Measurements from ENCODE around the gene HOXC12. TPM values are rescaled to one million over a fixed set of nuclear protein-coding genes. Genes with fewer than 3 reads are reported as not detected.

HOXC12 gene
- total and polyA plus RNA-seq, 4 donors: not detected

DNA sequence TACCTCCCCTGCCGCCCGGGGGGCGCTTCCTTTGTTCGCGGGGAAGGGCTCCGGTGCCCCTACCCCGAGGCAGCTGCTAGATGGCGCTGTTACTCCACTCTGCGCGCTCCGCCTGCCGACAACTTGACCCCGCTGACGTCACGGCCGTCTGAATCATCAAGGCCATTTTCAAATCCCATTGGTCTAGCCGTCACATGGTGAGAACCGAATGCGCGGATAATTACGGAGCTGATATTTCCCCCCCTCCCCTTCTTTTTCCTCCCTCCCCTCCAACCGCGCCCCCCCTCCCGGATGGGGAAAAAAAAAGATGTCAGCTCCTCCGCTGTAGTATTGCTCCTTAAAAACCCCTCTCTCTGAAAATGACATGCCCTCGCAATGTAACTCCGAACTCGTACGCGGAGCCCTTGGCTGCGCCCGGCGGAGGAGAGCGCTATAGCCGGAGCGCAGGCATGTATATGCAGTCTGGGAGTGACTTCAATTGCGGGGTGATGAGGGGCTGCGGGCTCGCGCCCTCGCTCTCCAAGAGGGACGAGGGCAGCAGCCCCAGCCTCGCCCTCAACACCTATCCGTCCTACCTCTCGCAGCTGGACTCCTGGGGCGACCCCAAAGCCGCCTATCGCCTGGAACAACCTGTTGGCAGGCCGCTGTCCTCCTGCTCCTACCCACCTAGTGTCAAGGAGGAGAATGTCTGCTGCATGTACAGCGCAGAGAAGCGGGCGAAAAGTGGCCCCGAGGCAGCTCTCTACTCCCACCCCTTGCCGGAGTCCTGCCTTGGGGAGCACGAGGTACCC lies 30.4 kb downstream of the HOXC12 start, which contains the start of gene HOXC10:
TSS of gene HOXC10 (plus strand) at position 246 of the 791 bp plus-strand sequence. CDS start at position 360, 114 bp downstream.
- H3K4me3 ChIP-seq (ENCODE audit: low read depth in 1 of 3, low read length in 3 of 3): peak within 1 kb of the TSS in 1 of 3 donors; percentile 11
- peak; percentile 48 for DNase-seq (ENCODE audit: low spot score)

More for the DNA sequence above, 30.4 kb downstream of the HOXC12 start, which contains the start of gene HOXC10:
- Histone ChIP-seq H3K4me1 (ENCODE audit: control insufficient read depth in 4 of 4, insufficient read depth in 4 of 4, low read length in 3 of 4) (peaks cover 3 to 14% (median 10%) of the 10 kb centered on the region in 4 donors), H3K9me3 (ENCODE audit: control insufficient read depth in 4 of 4, low read length in 3 of 4) (peaks cover 0 to 7% (median 2%) of the 10 kb centered on the region in 4 donors), H3K27ac (ENCODE audit: low read depth in 1 of 2, low read length in 2 of 2) (no peak within 1 kb of the TSS), H3K27me3 (ENCODE audit: control insufficient read depth in 4 of 4, insufficient read depth in 4 of 4, low read length in 3 of 4) (peaks cover 12 to 33% (median 26%) of the 10 kb centered on the region in 4 donors), H3K36me3 (ENCODE audit: control insufficient read depth in 4 of 4, insufficient read depth in 3 of 4, low read depth in 1 of 4, low read length in 3 of 4) (no peaks in the 10 kb centered on the region), H3K9ac (ENCODE audit: low read depth in 1 of 2, low read length in 2 of 2) (no peak within 1 kb of the TSS)
- TF ChIP-seq JUND (IDR thresholded peaks at IDR 0.05) (no peak), HNF4G (IDR thresholded peaks at IDR 0.05) (no peak), RAD21 (IDR thresholded peaks at IDR 0.05) (peak; percentile 25 to 40), NR2F2 (IDR thresholded peaks at IDR 0.05) (no peak), FOXA2 (IDR thresholded peaks at IDR 0.05) (no peak), GABPA (IDR thresholded peaks at IDR 0.05 in 1 of 2, conservative IDR thresholded peaks at IDR 0.05 in 1 of 2) (no peak), FOXA1 (IDR thresholded peaks at IDR 0.05) (no peak), SP1 (IDR thresholded peaks at IDR 0.05) (no peak), TAF1 (conservative IDR thresholded peaks at IDR 0.05) (no peak), CTCF (IDR thresholded peaks at IDR 0.05; ENCODE audit: low read depth, low read length, missing input control) (peak; percentile 28), YY1 (IDR thresholded peaks at IDR 0.05) (no peak), HNF4A (conservative IDR thresholded peaks at IDR 0.05) (no peak), ZBTB33 (IDR thresholded peaks at IDR 0.05) (no peak), RXRA (IDR thresholded peaks at IDR 0.05) (no peak), MAX (IDR thresholded peaks at IDR 0.05) (no peak), EGR1 (IDR thresholded peaks at IDR 0.05; ENCODE audit: low read depth in 2 of 2) (no peak)
- TF ChIP-seq, protein P1, sequence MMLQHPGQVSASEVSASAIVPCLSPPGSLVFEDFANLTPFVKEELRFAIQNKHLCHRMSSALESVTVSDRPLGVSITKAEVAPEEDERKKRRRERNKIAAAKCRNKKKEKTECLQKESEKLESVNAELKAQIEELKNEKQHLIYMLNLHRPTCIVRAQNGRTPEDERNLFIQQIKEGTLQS (IDR thresholded peaks at IDR 0.05): no peak
- TF ChIP-seq, protein P2, sequence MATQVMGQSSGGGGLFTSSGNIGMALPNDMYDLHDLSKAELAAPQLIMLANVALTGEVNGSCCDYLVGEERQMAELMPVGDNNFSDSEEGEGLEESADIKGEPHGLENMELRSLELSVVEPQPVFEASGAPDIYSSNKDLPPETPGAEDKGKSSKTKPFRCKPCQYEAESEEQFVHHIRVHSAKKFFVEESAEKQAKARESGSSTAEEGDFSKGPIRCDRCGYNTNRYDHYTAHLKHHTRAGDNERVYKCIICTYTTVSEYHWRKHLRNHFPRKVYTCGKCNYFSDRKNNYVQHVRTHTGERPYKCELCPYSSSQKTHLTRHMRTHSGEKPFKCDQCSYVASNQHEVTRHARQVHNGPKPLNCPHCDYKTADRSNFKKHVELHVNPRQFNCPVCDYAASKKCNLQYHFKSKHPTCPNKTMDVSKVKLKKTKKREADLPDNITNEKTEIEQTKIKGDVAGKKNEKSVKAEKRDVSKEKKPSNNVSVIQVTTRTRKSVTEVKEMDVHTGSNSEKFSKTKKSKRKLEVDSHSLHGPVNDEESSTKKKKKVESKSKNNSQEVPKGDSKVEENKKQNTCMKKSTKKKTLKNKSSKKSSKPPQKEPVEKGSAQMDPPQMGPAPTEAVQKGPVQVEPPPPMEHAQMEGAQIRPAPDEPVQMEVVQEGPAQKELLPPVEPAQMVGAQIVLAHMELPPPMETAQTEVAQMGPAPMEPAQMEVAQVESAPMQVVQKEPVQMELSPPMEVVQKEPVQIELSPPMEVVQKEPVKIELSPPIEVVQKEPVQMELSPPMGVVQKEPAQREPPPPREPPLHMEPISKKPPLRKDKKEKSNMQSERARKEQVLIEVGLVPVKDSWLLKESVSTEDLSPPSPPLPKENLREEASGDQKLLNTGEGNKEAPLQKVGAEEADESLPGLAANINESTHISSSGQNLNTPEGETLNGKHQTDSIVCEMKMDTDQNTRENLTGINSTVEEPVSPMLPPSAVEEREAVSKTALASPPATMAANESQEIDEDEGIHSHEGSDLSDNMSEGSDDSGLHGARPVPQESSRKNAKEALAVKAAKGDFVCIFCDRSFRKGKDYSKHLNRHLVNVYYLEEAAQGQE (IDR thresholded peaks at IDR 0.05): no peak
- WGBS: 12% methylated on average over 55 of the region's 55 CpGs

Measured in liver (tissue), 9 donors.